ENCODE results near the gene SHROOM3. TPM values are rescaled to one million over a fixed set of nuclear protein-coding genes. Genes with fewer than 3 reads are reported as not detected.

SHROOM3 gene
- total RNA-seq, 1 experiment from 2014 or later = 27.6 TPM

DNA sequence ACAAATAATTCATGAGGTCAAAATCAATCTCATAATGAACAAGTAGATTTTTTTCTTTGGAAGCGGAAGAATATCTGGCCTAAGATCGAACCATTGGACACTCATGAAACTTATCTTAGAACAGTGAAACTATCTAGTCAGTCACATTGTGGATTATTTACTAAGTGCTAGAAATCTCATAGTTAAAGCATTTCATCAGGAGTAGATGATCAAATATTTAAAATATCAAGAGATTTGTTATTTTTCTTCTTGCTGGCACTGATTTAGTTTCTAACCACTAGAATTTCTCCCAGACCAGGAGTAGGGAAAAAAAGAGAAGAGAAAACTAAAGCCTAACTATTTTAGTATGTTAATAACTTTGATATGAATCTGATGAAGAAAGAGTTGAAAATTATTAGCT lies 105.5 kb downstream of the SHROOM3 start:
- Histone ChIP-seq H3K23me2 (ENCODE audit: insufficient read length, low read depth, low read length, poor library complexity, severe bottlenecking) (no peaks in the 10 kb centered on the region), H3K23ac (ENCODE audit: insufficient read length, low read depth, low read length) (no peak overlapping the region), H3K18ac (ENCODE audit: insufficient read length, low read depth, low read length) (no peak overlapping the region), H4K20me1 (ENCODE audit: control insufficient read depth, insufficient read depth, insufficient read length) (no peaks in the 10 kb centered on the region), H2BK5ac (ENCODE audit: insufficient read length, low read length) (no peak overlapping the region), H2BK120ac (ENCODE audit: low read depth, low read length, poor library complexity, severe bottlenecking) (no peak overlapping the region), H4K91ac (ENCODE audit: insufficient read length, low read depth, low read length) (no peak overlapping the region), H2AK5ac (ENCODE audit: insufficient read length, low read length) (no peak overlapping the region), H2AFZ (ENCODE audit: low read length) (no peak overlapping the region), H3K79me2 (ENCODE audit: insufficient read depth, low read length) (no peaks in the 10 kb centered on the region), H2BK15ac (ENCODE audit: low read depth, low read length) (no peak overlapping the region), H3K4ac (ENCODE audit: low read depth, low read length) (no peak overlapping the region), H3T11ph (ENCODE audit: low read length) (no peak overlapping the region), H2BK12ac (ENCODE audit: insufficient read length, low read depth, low read length) (no peak overlapping the region), H3K9ac (ENCODE audit: extremely low read depth, insufficient read length, low read length) (no peak overlapping the region), H4K5ac (ENCODE audit: insufficient read length, low read depth, low read length) (no peak overlapping the region), H3K4me2 (ENCODE audit: insufficient read depth, insufficient read length, low read length) (no peak overlapping the region), H3K27ac (ENCODE audit: insufficient read length, low read depth, low read length) (no peak overlapping the region), H3K4me1 (ENCODE audit: insufficient read depth, low read length) (peaks cover 9% of the 10 kb centered on the region), H3K14ac (ENCODE audit: insufficient read depth, low read length) (no peak overlapping the region), H2BK20ac (ENCODE audit: low read depth, low read length, poor library complexity, severe bottlenecking) (no peak overlapping the region), H4K8ac (replicated peaks; ENCODE audit: insufficient read length, low read depth, low read length) (no peak overlapping the region), H3K27me3 (ENCODE audit: insufficient read depth, low read length) (no peaks in the 10 kb centered on the region), H3K79me1 (ENCODE audit: insufficient read depth, low read depth, low read length, poor library complexity, severe bottlenecking) (no peaks in the 10 kb centered on the region), H3K56ac (ENCODE audit: insufficient read length, low read depth, low read length) (no peak overlapping the region), H3K9me3 (ENCODE audit: control insufficient read depth, low read depth, low read length) (no peaks in the 10 kb centered on the region)
- H3K4me1 Mint-ChIP-seq = peaks cover 31 to 34% of the 10 kb centered on the region in 2 experiments
- peak overlapping the region in 2 of 3 experiments; percentile 41 to 60; a peak in 2 of 7 replicates for H3K27ac Mint-ChIP-seq
- TF ChIP-seq, protein P1, sequence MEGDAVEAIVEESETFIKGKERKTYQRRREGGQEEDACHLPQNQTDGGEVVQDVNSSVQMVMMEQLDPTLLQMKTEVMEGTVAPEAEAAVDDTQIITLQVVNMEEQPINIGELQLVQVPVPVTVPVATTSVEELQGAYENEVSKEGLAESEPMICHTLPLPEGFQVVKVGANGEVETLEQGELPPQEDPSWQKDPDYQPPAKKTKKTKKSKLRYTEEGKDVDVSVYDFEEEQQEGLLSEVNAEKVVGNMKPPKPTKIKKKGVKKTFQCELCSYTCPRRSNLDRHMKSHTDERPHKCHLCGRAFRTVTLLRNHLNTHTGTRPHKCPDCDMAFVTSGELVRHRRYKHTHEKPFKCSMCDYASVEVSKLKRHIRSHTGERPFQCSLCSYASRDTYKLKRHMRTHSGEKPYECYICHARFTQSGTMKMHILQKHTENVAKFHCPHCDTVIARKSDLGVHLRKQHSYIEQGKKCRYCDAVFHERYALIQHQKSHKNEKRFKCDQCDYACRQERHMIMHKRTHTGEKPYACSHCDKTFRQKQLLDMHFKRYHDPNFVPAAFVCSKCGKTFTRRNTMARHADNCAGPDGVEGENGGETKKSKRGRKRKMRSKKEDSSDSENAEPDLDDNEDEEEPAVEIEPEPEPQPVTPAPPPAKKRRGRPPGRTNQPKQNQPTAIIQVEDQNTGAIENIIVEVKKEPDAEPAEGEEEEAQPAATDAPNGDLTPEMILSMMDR (conservative IDR thresholded peaks at IDR 0.05) = no peak
- WGBS (ENCODE audit: extremely low coverage, insufficient read length, low lambda C conversion rate) = no CpG with 5 or more reads among the region's 2 CpGs
- no peak overlapping the region for H3K4me3 Mint-ChIP-seq
- no peak for DNase-seq
- H3K27me3 Mint-ChIP-seq (ENCODE audit: low read depth) = no peaks in the 10 kb centered on the region
- peaks cover 0 to 9% (median 5%) of the 10 kb centered on the region in 3 experiments; a peak in 4 of 7 replicates for H3K36me3 Mint-ChIP-seq (ENCODE audit: insufficient read depth in 1 of 3, low read depth in 3 of 3)
- 0 out of 5 replicates have a peak, but pooled peaks cover 0 to 2% of the 10 kb centered on the region in 2 experiments for H3K9me3 Mint-ChIP-seq
